HG03159 (cell line): ENCODE measurements around the gene FBL.
A peak's percentile ranks its signal among the peaks of the same experiment; 100 is the strongest.
"Not testable (repeated sequence)": the region's sequence is repeated elsewhere in the genome, so short reads cannot be mapped to it uniquely, and the experiment has no call there.

ENCODE experiments used
- ATAC-seq: cut with Tn5 transposase; IDR thresholded peaks from one replicate; pipeline ENCODE4 v1.9.1; 2021; ENCODE audit warnings: mild to moderate bottlenecking, moderate library complexity; ENCODE audit not compliant: unreplicated experiment

Gene FBL

GRCh38 chr19:39845933-39846677 is at the start of gene FBL:
FBL (minus strand) TSS chr19:39846379; CDS start chr19:39846300, 79 bp downstream.
- ATAC-seq, result peak; percentile 77

- ATAC-seq, result not testable (repeated sequence)
These were observed 48.9 kb upstream of the FBL start for GRCh38 chr19:39895096-39895495.

- not testable (repeated sequence) for ATAC-seq
These were observed 48.0 kb upstream of the FBL start for GRCh38 chr19:39894236-39894606.

- not testable (repeated sequence) for ATAC-seq
These were observed 47.4 kb upstream of the FBL start for GRCh38 chr19:39893366-39894235.

GRCh38 chr19:39892506-39892902 is 46.3 kb upstream of the FBL start:
- not testable (repeated sequence) for ATAC-seq

- not testable (repeated sequence) for ATAC-seq
These were observed 45.7 kb upstream of the FBL start for GRCh38 chr19:39891660-39892505.

GRCh38 chr19:39890755-39891551 is 44.8 kb upstream of the FBL start:
- ATAC-seq, result no peak

GRCh38 chr19:39889872-39890754 is 43.9 kb upstream of the FBL start:
- ATAC-seq, result not testable (repeated sequence)

GRCh38 chr19:39887456-39887951 is 41.3 kb upstream of the FBL start:
- ATAC-seq, result not testable (repeated sequence)

GRCh38 chr19:39885821-39886554 is 39.8 kb upstream of the FBL start:
- ATAC-seq, result not testable (repeated sequence)

GRCh38 chr19:39884721-39885120 is 38.5 kb upstream of the FBL start:
- not testable (repeated sequence) for ATAC-seq

GRCh38 chr19:39882645-39883044 is 36.5 kb upstream of the FBL start:
- ATAC-seq, result not testable (repeated sequence)

GRCh38 chr19:39881495-39882110 is 35.4 kb upstream of the FBL start:
- not testable (repeated sequence) for ATAC-seq

DNA sequence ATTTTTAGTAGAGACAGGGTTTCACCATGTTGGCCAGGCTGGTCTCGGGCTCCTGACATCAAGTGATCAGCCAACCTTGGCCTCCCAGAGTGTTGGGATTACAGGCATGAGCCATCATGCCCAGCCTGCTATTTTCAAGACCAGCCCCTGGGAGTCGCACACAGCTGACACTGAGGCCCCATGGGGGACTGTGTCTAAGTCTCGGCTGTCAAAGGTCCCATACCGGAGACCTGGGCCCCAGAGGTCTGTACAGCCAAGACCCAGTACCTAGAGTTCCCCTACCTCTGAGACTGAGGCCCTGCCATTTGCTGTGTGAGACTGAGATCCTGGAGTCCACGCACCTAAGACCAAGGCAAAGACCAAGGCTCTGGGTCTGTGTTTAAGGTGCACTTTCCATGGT is 34.1 kb upstream of the FBL start:
- not testable (repeated sequence) for ATAC-seq

- ATAC-seq, result not testable (repeated sequence)
These were observed 33.6 kb upstream of the FBL start for GRCh38 chr19:39879796-39880195.

DNA sequence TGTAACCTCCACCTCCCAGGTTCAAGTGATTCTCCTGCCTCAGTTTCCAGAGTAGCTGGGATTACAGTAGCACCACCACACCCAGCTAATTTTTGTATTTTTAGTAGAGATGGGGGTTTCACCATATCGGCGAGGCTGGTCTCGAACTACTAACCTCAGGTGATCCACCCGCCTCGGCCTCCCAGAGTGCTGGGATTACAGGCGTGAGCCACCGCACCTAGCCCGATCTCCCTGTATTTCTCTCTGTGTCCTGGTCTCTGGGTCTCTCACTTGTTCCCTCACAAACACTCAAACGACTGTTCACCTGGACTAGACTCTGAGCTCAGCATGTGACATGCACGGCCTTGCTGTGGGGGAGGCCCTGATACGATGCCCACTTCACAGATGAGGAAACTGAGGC is 32.7 kb upstream of the FBL start:
- ATAC-seq, result not testable (repeated sequence)

- ATAC-seq, result no peak
These were observed 32.2 kb upstream of the FBL start for GRCh38 chr19:39878398-39878797.

DNA sequence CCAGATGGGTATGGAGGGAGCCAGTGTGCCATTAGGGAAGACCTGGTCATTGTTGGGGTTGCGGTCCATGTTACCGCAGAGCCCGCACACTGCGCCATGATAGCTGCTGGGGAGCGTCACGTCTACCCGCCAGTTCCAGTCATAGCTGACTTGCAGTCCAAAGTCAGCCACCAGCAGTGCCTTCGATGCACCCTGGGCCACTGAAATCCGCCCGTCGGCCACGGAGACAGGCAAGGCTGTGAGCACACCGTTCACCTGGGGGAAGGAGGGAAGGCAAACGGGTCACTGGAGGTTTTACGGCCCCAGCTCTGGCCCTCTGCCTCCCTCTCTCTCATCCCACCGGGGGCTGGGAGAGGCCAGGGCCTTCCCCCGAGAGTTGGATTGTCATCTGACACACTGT is 31.8 kb upstream of the FBL start:
- not testable (repeated sequence) for ATAC-seq
